ENCODE measurements around the gene SERGEF. TPM values are rescaled to one million over a fixed set of nuclear protein-coding genes. Genes with fewer than 3 reads are reported as not detected.

SERGEF gene
- total RNA-seq, 1 experiment from 2014 or later = 31.4 TPM

DNA sequence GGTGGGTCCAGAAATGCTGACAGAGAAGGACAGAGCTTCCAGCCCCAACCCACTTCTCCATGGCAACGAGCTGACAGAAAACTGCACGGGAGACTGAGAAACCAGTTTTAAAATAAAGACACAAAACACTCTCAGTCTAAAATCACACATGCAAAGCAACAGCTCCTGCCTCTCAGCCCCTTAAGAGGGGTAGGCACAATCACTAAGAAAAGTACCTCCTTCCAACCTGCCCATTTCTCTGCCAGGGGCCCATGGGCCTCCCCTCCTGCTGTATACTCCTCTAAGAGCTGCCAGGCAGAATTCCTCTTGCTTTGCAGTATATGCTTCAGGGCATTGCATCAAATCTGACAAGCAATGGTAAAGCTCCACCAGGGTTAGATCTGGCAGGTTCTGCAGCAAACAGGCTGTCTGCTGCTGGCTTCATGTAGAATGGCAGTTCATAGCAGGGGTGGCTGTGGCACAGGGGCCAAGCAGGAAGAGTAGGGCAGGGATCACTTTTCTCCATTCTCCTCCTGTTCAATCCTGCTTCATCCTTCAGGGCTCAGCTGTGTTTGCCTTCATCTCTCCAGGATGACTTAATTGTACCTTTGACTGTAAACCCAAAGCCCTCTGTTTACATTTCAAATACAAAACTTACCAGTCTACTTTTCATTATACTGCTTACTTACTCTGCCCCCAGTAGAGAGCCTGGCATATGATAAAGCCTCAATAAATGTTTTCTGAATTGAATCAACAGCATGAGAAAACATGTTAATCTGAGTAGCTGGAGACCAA lies 200.6 kb downstream of the SERGEF start:
- Histone ChIP-seq H3K79me1 (ENCODE audit: insufficient read depth, low read depth, low read length, poor library complexity, severe bottlenecking) (no peaks in the 10 kb centered on the region), H3K23me2 (ENCODE audit: insufficient read length, low read depth, low read length, poor library complexity, severe bottlenecking) (no peaks in the 10 kb centered on the region), H2AFZ (ENCODE audit: low read length) (no peak overlapping the region), H2BK120ac (ENCODE audit: low read depth, low read length, poor library complexity, severe bottlenecking) (no peak overlapping the region), H4K20me1 (ENCODE audit: control insufficient read depth, insufficient read depth, insufficient read length) (no peaks in the 10 kb centered on the region), H4K5ac (ENCODE audit: insufficient read length, low read depth, low read length) (no peak overlapping the region), H3K27me3 (ENCODE audit: insufficient read depth, low read length) (no peaks in the 10 kb centered on the region), H2BK5ac (ENCODE audit: insufficient read length, low read length) (no peak overlapping the region), H3K18ac (ENCODE audit: insufficient read length, low read depth, low read length) (no peak overlapping the region), H4K91ac (ENCODE audit: insufficient read length, low read depth, low read length) (no peak overlapping the region), H4K8ac (replicated peaks; ENCODE audit: insufficient read length, low read depth, low read length) (no peak overlapping the region), H3K9ac (ENCODE audit: extremely low read depth, insufficient read length, low read length) (no peak overlapping the region), H2AK5ac (ENCODE audit: insufficient read length, low read length) (no peak overlapping the region), H3K79me2 (ENCODE audit: insufficient read depth, low read length) (no peaks in the 10 kb centered on the region), H2BK20ac (ENCODE audit: low read depth, low read length, poor library complexity, severe bottlenecking) (no peak overlapping the region), H3K14ac (ENCODE audit: insufficient read depth, low read length) (no peak overlapping the region; the same call in 1 of the 2 replicates), H3K27ac (ENCODE audit: insufficient read length, low read depth, low read length) (no peak overlapping the region), H2BK15ac (ENCODE audit: low read depth, low read length) (no peak overlapping the region), H3K9me3 (ENCODE audit: control insufficient read depth, low read depth, low read length) (no peaks in the 10 kb centered on the region), H3K4me1 (ENCODE audit: insufficient read depth, low read length) (no peaks in the 10 kb centered on the region; the same call in 1 of the 2 replicates), H3K56ac (ENCODE audit: insufficient read length, low read depth, low read length) (no peak overlapping the region), H3K4me2 (ENCODE audit: insufficient read depth, insufficient read length, low read length) (no peak overlapping the region), H3K23ac (ENCODE audit: insufficient read length, low read depth, low read length) (no peak overlapping the region), H3T11ph (ENCODE audit: low read length) (no peak overlapping the region), H3K4ac (ENCODE audit: low read depth, low read length) (no peak overlapping the region), H2BK12ac (ENCODE audit: insufficient read length, low read depth, low read length) (no peak overlapping the region)
- H3K27ac Mint-ChIP-seq = no peak overlapping the region
- no peak overlapping the region for H3K4me3 Mint-ChIP-seq
- TF ChIP-seq, protein P1, sequence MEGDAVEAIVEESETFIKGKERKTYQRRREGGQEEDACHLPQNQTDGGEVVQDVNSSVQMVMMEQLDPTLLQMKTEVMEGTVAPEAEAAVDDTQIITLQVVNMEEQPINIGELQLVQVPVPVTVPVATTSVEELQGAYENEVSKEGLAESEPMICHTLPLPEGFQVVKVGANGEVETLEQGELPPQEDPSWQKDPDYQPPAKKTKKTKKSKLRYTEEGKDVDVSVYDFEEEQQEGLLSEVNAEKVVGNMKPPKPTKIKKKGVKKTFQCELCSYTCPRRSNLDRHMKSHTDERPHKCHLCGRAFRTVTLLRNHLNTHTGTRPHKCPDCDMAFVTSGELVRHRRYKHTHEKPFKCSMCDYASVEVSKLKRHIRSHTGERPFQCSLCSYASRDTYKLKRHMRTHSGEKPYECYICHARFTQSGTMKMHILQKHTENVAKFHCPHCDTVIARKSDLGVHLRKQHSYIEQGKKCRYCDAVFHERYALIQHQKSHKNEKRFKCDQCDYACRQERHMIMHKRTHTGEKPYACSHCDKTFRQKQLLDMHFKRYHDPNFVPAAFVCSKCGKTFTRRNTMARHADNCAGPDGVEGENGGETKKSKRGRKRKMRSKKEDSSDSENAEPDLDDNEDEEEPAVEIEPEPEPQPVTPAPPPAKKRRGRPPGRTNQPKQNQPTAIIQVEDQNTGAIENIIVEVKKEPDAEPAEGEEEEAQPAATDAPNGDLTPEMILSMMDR (conservative IDR thresholded peaks at IDR 0.05) = no peak
- no peaks in the 10 kb centered on the region for H3K36me3 Mint-ChIP-seq (ENCODE audit: insufficient read depth in 1 of 3, low read depth in 3 of 3)
- H3K9me3 Mint-ChIP-seq = no peaks in the 10 kb centered on the region
- WGBS (ENCODE audit: extremely low coverage, insufficient read length, low lambda C conversion rate) = no CpG with 5 or more reads among the region's 2 CpGs
- no peak for DNase-seq
- no peaks in the 10 kb centered on the region for H3K27me3 Mint-ChIP-seq (ENCODE audit: low read depth)
- no peaks in the 10 kb centered on the region for H3K4me1 Mint-ChIP-seq
